ENCODE measurements around the gene CLIC4.
"Not testable (repeated sequence)": the region's sequence is repeated elsewhere in the genome, so short reads cannot be mapped to it uniquely, and the experiment has no call there.

DNA sequence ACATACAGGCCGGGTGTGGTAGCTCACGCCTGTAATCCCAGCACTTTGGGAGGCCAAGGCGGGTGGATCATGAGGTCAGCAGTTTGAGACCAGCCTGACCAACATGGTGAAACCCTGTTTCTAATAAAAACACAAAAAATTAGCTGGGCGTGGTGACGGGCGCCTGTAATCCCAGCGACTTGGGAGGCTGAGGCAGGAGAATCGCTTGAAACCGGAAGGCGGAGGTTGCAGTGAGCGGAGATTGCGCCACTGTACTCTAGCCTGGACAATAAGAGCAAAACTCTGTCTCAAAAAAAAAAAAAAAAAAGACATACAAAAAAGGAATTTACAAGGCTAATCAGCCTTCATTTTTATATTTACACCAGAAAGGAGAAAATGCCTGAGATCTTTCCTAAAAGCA lies 78.2 kb downstream of the CLIC4 start:
- TF ChIP-seq CTCF (conservative IDR thresholded peaks at IDR 0.05; ENCODE audit: low read depth in 2 of 2); EZH2 (IDR thresholded peaks at IDR 0.05; ENCODE audit: low read depth, unreplicated experiment); NANOG (IDR thresholded peaks at IDR 0.05; ENCODE audit: borderline replicate concordance): not testable (repeated sequence)

All from GM23338 (cell line).